Activated naive CD4-positive, alpha-beta T cell treated with anti-CD3 and anti-CD28 coated beads for 36 hours (primary cell): ENCODE results near the gene CAPN12. TPM values are rescaled to one million over a fixed set of nuclear protein-coding genes. Genes with fewer than 3 reads are reported as not detected.

Experiments
- CTCF ChIA-PET: fragments of 350-600 bp; sonication (Branson Sonifier 250); formaldehyde crosslinking; loops from one replicate; lab custom pipeline; 2021; ENCODE audit warnings: antibody characterized with exemption; lab: Charles Lee
- DNase-seq: peaks from one replicate; pipeline ENCODE4 v3.0.0-alpha.2; 2020
- H3K27ac Mint-ChIP-seq: one replicate; pipeline ENCODE4 v1.8.0; 2021; ENCODE audit warnings: mild to moderate bottlenecking, mixed read lengths
- H3K27me3 Mint-ChIP-seq: one replicate; pipeline ENCODE4 v1.8.0; 2021; ENCODE audit warnings: low read depth, mixed read lengths
- H3K36me3 Mint-ChIP-seq: one replicate; pipeline ENCODE4 v1.8.0; 2021; ENCODE audit warnings: low read depth, mixed read lengths
- H3K4me1 Mint-ChIP-seq: one replicate; pipeline ENCODE4 v1.8.0; 2021; ENCODE audit warnings: low read depth, mixed read lengths
- H3K4me3 Mint-ChIP-seq: one replicate; pipeline ENCODE4 v1.8.0; 2021; ENCODE audit warnings: mild to moderate bottlenecking, moderate library complexity, mixed read lengths
- H3K9me3 Mint-ChIP-seq: one replicate; pipeline ENCODE4 v1.8.0; 2021; ENCODE audit warnings: mixed read lengths
- intact Hi-C: fragments of 100-400 bp; cut with micrococcal nuclease; formaldehyde crosslinking; loops from one replicate; pipeline ENCODE4 v1.15.1; 2023
- total RNA-seq, 2 experiments: library from RNA; stranded (reverse); gene quantifications; one replicate each; pipeline ENCODE4 v1.2.3, GENCODE V29; 2021

CAPN12 gene
- total RNA-seq, 2 experiments from 2014 or later = 1.9 to 2.2 TPM

GRCh38 chr19:38690832-38691231 lies 53.4 kb downstream of the CAPN12 start:
- H3K4me3 Mint-ChIP-seq = no peak overlapping the region
- CTCF ChIA-PET = interaction anchor here (0.8 kb wide), 1 partner anchor 394 kb away, joined by 3 read pairs; the partner anchor contains the start of gene ACP7
- intact Hi-C loops = no loop called here
- H3K4me1 Mint-ChIP-seq = peaks cover 29% of the 10 kb centered on the region
- no peak overlapping the region for H3K27ac Mint-ChIP-seq
- H3K9me3 Mint-ChIP-seq = no peaks in the 10 kb centered on the region
- H3K27me3 Mint-ChIP-seq = no peaks in the 10 kb centered on the region
- H3K36me3 Mint-ChIP-seq = peaks cover 2% of the 10 kb centered on the region
- no peak for DNase-seq

GRCh38 chr19:38690146-38690545 lies 54.1 kb downstream of the CAPN12 start:
- peaks cover 33% of the 10 kb centered on the region for H3K4me1 Mint-ChIP-seq

GRCh38 chr19:38687837-38688378 lies 56.4 kb downstream of the CAPN12 start:
- H3K4me3 Mint-ChIP-seq = no peak overlapping the region
- no peaks in the 10 kb centered on the region for H3K27me3 Mint-ChIP-seq
- intact Hi-C loops = no loop called here
- peaks cover 2% of the 10 kb centered on the region for H3K36me3 Mint-ChIP-seq
- no peak overlapping the region for H3K27ac Mint-ChIP-seq
- CTCF ChIA-PET = no interaction called here
- H3K9me3 Mint-ChIP-seq = no peaks in the 10 kb centered on the region
- DNase-seq = no peak
- H3K4me1 Mint-ChIP-seq = peaks cover 36% of the 10 kb centered on the region

More at GRCh38 chr19:38690146-38690545, 54.1 kb downstream of the CAPN12 start:
- H3K9me3 Mint-ChIP-seq = no peaks in the 10 kb centered on the region
- H3K4me3 Mint-ChIP-seq = no peak overlapping the region
- intact Hi-C loops = no loop called here
- DNase-seq = no peak
- H3K27me3 Mint-ChIP-seq = no peaks in the 10 kb centered on the region
- CTCF ChIA-PET = interaction anchor here (0.6 to 0.8 kb wide), 2 partner anchors 198 to 394 kb away, joined by 3 to 4 read pairs; partner anchors contain the start of gene ACP7
- H3K27ac Mint-ChIP-seq = no peak overlapping the region
- peaks cover 2% of the 10 kb centered on the region for H3K36me3 Mint-ChIP-seq

- Mint-ChIP-seq H3K36me3 (peaks cover 8% of the 10 kb centered on the region), H3K4me3 (peak overlapping the region; percentile 0), H3K27ac (peak overlapping the region; percentile 28), H3K4me1 (peaks cover 40% of the 10 kb centered on the region), H3K9me3 (peaks cover 2% of the 10 kb centered on the region), H3K27me3 (no peaks in the 10 kb centered on the region)
- DNase-seq = peak; percentile 66
- CTCF ChIA-PET = interaction anchor here (0.6 to 0.9 kb wide), 2 partner anchors 41 to 504 kb away, joined by 4 to 5 read pairs; no protein-coding TSS in a partner anchor
- intact Hi-C loops = loop anchor here (1.0 kb wide), 2 partner anchors 31 to 49 kb away; no protein-coding TSS in a partner anchor
Observed at GRCh38 chr19:38686530-38686888, 57.8 kb downstream of the CAPN12 start.

- intact Hi-C loops = loop anchor here (1.0 kb wide), 2 partner anchors 31 to 49 kb away; no protein-coding TSS in a partner anchor
- peak overlapping the region; percentile 31 for H3K27ac Mint-ChIP-seq
- peaks cover 2% of the 10 kb centered on the region for H3K9me3 Mint-ChIP-seq
- peaks cover 10% of the 10 kb centered on the region for H3K36me3 Mint-ChIP-seq
- peaks cover 45% of the 10 kb centered on the region for H3K4me1 Mint-ChIP-seq
- H3K27me3 Mint-ChIP-seq = no peaks in the 10 kb centered on the region
- no peak overlapping the region for H3K4me3 Mint-ChIP-seq
- DNase-seq = peak; percentile 23
- CTCF ChIA-PET = interaction anchor here (0.6 to 0.9 kb wide), 3 partner anchors 41 to 503 kb away, joined by 3 to 5 read pairs (median 4); no protein-coding TSS in a partner anchor
Observed at GRCh38 chr19:38685666-38686529, 58.4 kb downstream of the CAPN12 start.

DNA sequence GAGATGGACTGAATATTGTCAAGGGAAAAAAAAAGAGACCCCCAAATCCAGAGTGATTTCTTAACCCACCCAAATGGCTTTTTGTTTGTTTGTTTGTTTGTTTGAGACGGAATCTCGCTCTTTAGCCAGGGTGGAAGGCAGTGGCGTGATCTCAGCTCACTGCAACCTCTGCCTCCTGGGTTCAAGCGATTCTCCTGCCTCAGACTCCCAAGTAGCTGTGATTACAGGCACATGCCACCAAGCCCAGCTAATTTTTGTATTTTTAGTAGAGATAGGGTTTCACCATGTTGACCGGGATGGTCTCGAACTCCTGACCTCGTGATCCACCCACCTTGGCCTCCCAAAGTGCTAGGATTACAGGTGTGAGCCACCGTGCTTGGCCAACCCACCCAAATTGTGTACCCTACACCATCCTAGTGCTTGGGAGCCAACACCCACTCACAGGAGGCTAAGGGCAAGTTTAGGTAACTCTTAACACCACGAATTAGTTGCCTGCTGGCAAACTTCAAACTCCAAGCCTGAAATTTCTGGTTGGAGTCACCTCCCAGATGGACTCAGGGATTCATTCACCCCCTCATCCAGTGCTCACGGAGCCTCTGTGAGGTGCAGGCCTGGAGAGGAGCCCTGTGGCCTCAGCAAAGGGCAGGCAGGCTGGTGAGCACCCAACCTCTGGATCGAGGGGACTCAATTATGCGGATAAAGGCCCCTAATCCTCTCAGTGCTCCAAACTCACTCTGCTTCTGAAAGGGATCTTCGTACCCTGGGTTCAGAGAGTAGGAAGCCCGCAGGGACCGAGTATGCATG lies 59.2 kb downstream of the CAPN12 start:
- Mint-ChIP-seq H3K27ac (no peak overlapping the region), H3K9me3 (peaks cover 2% of the 10 kb centered on the region), H3K4me1 (peaks cover 51% of the 10 kb centered on the region), H3K36me3 (peaks cover 10% of the 10 kb centered on the region), H3K27me3 (no peaks in the 10 kb centered on the region), H3K4me3 (no peak overlapping the region)
- CTCF ChIA-PET = no interaction called here
- no peak for DNase-seq
- intact Hi-C loops = no loop called here

- no peak for DNase-seq
- H3K27ac Mint-ChIP-seq = no peak overlapping the region
- CTCF ChIA-PET = interaction anchor here (1.3 kb wide), 1 partner anchor 47 kb away, joined by 3 read pairs; no protein-coding TSS in a partner anchor
- intact Hi-C loops = no loop called here
- no peaks in the 10 kb centered on the region for H3K27me3 Mint-ChIP-seq
- H3K4me1 Mint-ChIP-seq = peaks cover 55% of the 10 kb centered on the region
- peaks cover 11% of the 10 kb centered on the region for H3K36me3 Mint-ChIP-seq
- H3K4me3 Mint-ChIP-seq = no peak overlapping the region
- peaks cover 2% of the 10 kb centered on the region for H3K9me3 Mint-ChIP-seq
Observed at GRCh38 chr19:38684078-38684861, 60.0 kb downstream of the CAPN12 start.

GRCh38 chr19:38683393-38684077 lies 60.7 kb downstream of the CAPN12 start:
- intact Hi-C loops = no loop called here
- Mint-ChIP-seq H3K4me1 (peaks cover 56% of the 10 kb centered on the region), H3K27me3 (no peaks in the 10 kb centered on the region), H3K4me3 (no peak overlapping the region), H3K9me3 (peaks cover 2% of the 10 kb centered on the region), H3K27ac (no peak overlapping the region), H3K36me3 (peaks cover 11% of the 10 kb centered on the region)
- CTCF ChIA-PET = interaction anchor here (1.3 kb wide), 1 partner anchor 47 kb away, joined by 3 read pairs; no protein-coding TSS in a partner anchor
- peak; percentile 61 for DNase-seq

DNA sequence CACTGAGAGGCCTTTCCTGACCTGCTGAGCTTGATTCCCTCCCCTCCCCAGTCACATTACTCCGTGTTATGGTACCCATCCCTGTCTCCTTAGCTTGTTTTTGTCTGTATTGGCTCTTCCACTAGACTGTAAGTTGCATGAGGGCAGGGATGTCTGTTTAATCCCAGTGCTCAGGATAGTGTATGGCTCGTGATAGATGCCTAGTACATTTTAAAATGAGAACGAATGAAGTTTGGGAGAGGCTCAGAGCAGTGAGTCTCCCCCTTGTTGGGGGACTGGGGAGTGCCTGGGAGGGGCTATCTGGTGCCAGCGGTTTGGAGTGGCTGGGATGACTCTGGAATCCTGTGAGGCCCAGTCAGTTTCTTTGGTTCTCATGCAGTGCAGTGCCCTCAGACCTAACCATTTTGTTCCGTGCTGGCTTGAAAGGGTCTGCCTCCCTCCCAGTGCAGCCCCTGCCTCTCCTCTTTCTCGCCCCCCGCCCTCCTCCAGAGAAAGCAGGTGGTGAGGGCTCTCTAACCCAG lies 61.3 kb downstream of the CAPN12 start:
- intact Hi-C loops = no loop called here
- Mint-ChIP-seq H3K9me3 (peaks cover 2% of the 10 kb centered on the region), H3K27me3 (no peaks in the 10 kb centered on the region), H3K36me3 (peaks cover 11% of the 10 kb centered on the region), H3K4me1 (peaks cover 56% of the 10 kb centered on the region), H3K4me3 (no peak overlapping the region), H3K27ac (peak overlapping the region; percentile 15)
- CTCF ChIA-PET = interaction anchor here (1.3 kb wide), 1 partner anchor 46 kb away, joined by 3 read pairs; no protein-coding TSS in a partner anchor
- DNase-seq = no peak

GRCh38 chr19:38682195-38682867 lies 61.9 kb downstream of the CAPN12 start:
- H3K9me3 Mint-ChIP-seq = peaks cover 2% of the 10 kb centered on the region
- intact Hi-C loops = no loop called here

More at GRCh38 chr19:38682195-38682867, 61.9 kb downstream of the CAPN12 start:
- H3K27ac Mint-ChIP-seq = peak overlapping the region; percentile 15
- no peak overlapping the region for H3K4me3 Mint-ChIP-seq
- no peak for DNase-seq
- no peaks in the 10 kb centered on the region for H3K27me3 Mint-ChIP-seq
- CTCF ChIA-PET = no interaction called here
- peaks cover 11% of the 10 kb centered on the region for H3K36me3 Mint-ChIP-seq
- peaks cover 54% of the 10 kb centered on the region for H3K4me1 Mint-ChIP-seq
